Activated CD8-positive, alpha-beta memory T cell treated with anti-CD3 and anti-CD28 coated beads for 1 hour (primary cell): ENCODE results near the gene SPOCK1.
"Not testable (repeated sequence)": the region's sequence is repeated elsewhere in the genome, so short reads cannot be mapped to it uniquely, and the experiment has no call there.

Source experiments
- DNase-seq, 2 donors: peaks; one replicate each; pipeline ENCODE4 v3.0.0-alpha.2; 2020; ENCODE audit warnings: low read depth in 1 of 2; ENCODE audit errors: extremely low read depth in 1 of 2

SPOCK1 gene

GRCh38 chr5:137233726-137234125 is 265.4 kb downstream of the SPOCK1 start:
- DNase-seq: no peak

GRCh38 chr5:137233304-137233703 is 265.8 kb downstream of the SPOCK1 start:
- DNase-seq: not testable (repeated sequence)

DNA sequence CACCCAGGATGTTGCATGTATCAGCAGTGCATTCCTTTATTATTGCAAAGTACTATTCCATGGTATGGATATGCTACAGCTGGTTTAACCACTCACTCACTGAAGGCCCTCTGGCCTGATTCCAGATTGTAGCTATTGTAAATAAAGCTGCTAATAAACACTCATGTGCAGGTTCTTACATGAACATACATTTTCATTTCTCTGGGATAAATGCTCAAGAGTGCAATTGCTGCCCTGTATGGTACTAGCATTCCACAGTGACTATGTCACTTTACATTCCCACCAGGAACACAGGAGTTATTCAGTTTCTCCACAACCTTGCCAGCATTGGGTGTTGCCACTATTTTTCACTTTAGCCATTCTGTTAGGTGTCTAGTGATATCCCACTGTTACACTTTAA is 267.6 kb downstream of the SPOCK1 start:
- no peak for DNase-seq

- no peak for DNase-seq
Observed at GRCh38 chr5:137228816-137229215, 270.3 kb downstream of the SPOCK1 start.

- no peak for DNase-seq
Observed at GRCh38 chr5:137226081-137226480, 273.0 kb downstream of the SPOCK1 start.

- no peak for DNase-seq
Observed at GRCh38 chr5:137223324-137224295, 275.5 kb downstream of the SPOCK1 start.

DNA sequence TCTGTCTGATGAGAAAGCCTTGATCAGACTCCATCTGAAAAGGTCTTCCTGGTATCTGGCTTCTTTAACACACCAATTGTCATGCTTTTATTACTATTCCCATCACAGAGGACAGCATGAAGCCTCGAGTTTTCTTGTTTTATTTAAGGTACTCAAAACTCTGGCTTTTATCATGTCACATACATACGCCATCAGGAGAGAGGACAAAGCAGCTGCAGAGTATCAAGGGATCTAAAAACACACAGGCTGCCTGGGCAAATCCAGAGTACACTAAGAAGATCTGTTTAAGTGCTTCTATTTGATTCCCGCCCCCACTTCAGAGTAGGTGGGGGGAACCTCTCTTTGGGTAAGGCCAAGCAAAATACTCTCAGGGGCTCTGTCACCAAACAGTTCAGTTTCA is 277.2 kb downstream of the SPOCK1 start:
- DNase-seq: no peak

- no peak for DNase-seq
Observed at GRCh38 chr5:137220523-137220927, 278.6 kb downstream of the SPOCK1 start.

- no peak for DNase-seq
Observed at GRCh38 chr5:137218896-137219295, 280.2 kb downstream of the SPOCK1 start.

- DNase-seq: no peak
Observed at GRCh38 chr5:137218471-137218870, 280.7 kb downstream of the SPOCK1 start.

- no peak for DNase-seq
Observed at GRCh38 chr5:137217599-137218200, 281.4 kb downstream of the SPOCK1 start.

DNA sequence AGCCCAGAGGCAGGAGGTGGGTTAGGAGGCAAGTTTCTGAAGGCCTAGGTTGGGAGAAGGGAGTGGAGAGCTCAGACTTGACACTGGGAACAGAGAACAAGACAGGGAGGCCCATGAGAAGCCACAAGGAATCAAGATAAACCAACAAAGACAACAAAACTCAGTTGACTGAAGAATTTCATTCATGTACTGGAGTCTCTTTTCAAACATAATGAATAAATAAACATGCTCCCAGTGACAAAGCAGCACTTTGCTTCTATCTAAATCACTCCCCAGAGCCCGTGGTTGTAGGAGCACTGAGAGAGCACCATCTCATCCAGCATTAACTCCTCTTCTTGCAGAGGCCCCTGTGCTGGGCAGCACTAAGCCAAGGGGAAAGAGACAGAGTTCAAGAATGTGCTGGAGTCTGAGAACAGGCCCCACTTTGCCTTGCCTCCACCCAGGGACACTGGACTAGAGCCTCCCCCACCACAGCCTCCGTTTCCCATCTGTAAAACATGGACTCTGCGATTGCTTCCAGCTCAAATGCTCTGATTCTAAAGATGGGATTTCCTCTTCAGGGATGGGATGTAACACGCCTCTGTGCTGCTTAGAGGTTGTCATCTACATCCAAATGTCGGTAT is 282.0 kb downstream of the SPOCK1 start:
- no peak for DNase-seq

GRCh38 chr5:137215780-137216179 is 283.3 kb downstream of the SPOCK1 start:
- DNase-seq: no peak

DNA sequence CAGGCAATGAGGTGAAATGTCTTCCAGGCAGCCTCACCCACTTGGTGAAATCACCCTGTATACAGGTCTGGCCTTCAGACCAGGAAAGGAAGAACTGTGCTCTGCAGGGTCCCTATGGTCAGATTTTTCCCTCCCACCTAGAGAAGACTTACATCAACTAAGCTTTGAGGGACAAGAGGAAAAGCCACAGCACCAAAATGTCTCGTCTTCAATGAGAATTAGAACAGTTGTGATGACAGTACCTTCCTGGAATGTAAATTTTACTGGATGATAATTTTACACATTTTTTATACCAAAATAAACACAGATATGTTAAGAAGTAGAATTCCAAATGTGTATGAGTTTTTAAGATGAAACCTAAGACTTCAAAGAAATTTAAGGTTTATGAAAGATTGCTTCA is 283.9 kb downstream of the SPOCK1 start:
- DNase-seq: no peak

DNA sequence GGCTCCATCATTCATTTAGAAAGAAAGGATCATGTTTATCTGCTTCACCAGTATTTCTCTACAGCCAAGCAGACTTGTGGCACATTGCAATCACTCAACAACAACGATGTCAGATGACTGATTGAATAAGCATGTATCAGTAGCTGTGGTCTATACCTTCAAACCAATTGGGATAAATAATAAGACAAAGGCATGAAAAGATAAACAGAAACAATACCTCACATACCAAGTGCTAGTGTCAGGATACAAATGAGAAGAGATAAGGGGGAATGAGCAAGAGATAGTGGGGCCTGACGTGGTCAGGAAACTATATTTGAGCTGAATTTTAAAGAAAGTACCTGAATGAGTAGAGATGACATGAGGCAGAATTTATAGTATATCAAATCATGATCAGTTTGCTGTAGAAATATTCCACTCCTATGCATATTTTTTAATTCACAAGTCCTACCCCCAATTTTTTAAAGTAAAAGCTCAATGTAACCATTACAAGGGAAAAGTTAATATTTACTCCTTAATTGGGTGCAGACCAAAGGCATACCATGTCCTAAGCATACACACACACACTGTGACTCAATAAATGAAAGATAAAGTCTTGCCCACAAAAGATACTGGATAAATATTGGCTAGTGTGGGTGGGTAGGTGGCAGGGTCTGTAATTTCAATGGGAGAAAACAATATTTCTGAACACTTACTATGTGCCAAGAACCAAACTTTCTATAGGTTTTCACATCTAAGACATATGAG is 284.5 kb downstream of the SPOCK1 start:
- DNase-seq: no peak

DNA sequence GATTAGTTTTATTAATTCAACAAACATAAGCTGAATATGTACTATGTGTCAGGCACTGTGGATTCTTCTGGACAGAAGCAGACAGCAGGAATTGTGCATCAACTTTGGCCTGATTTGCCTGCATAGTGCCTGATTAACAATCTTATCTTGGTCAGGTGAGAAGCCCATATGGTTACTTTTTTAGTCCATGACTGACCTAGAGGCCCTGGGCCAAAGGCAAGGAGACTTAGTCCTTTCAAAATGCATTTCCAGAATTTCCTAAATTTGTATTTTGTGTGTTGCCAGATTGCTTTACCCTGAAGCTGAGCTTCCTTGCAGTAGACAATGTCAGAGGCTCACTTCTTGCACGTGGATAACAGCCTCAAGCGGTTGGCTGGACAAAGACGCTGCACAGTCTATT is 286.7 kb downstream of the SPOCK1 start:
- no peak for DNase-seq

GRCh38 chr5:137209232-137209809 is 289.8 kb downstream of the SPOCK1 start:
- DNase-seq: no peak

GRCh38 chr5:137207023-137207760 is 291.9 kb downstream of the SPOCK1 start:
- DNase-seq: no peak

DNA sequence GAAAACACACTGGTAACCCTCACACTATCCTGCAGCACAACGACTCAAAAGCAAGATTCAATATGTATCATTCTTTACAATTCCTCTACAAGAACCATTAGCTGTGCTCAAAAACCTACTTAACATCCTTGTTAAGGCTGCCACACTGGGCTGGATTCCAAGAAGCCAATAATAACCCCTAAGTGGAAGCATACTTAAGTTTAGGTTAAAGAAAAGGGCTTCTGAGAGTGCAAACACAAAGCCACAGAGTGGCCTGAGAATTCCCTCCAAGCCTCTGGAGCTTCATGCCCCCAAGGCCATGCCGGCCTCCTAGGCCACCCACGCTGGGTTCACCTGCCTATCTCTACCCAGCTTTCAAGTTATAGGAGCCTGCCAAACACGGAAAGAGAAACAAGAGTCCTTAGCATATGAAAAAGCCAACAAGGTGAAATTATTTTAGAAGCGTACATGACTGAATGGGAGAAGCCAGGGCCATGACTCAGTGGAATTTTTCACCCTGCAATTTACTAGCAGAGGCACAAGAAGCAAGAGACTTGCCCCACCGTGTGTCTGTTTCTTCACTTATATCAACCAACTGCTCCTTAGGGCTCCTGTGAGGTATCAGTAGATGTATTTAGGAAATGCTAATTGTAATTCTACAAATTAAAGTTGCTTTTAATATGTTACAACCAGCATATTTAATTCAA is 293.0 kb downstream of the SPOCK1 start:
- DNase-seq: no peak
